Heart left ventricle (tissue), 16 donors: Measurements from ENCODE around the gene BMPR1B. TPM values are rescaled to one million over a fixed set of nuclear protein-coding genes. Genes with fewer than 3 reads are reported as not detected.
A peak's percentile ranks its signal among the peaks of the same experiment; 100 is the strongest.

Experiments used
- ATAC-seq, 4 donors: fragments of 200-7000 bp; cut with Tn5 transposase; one replicate each; pipeline ENCODE4 v1.9.1; 2020 to 2022; ENCODE audit warnings: moderate library complexity in 4 of 4, mild to moderate bottlenecking in 3 of 4, moderate number of reproducible peaks in 1 of 4
- DNase-seq, 5 donors: peaks; one replicate each; pipeline ENCODE4 v3.0.0-alpha.2; 2020
- H3K27ac ChIP-seq, 12 donors: fragments of 200-600 bp; sonication (generic) in 4 of 12; one replicate each; pipeline versions ENCODE4 v1.5.0 to v1.8.0; 2016 to 2022; ENCODE audit warnings: mild to moderate bottlenecking in 2 of 12
- H3K27me3 ChIP-seq, 9 donors: fragments of 200-600 bp; sonication (generic) in 2 of 9; one replicate each; pipeline versions ENCODE4 v1.5.1 to v1.8.0; 2016 to 2022; ENCODE audit warnings: mild to moderate bottlenecking in 3 of 9
- H3K36me3 ChIP-seq, 9 donors: fragments of 200-600 bp; sonication (generic) in 2 of 9; one replicate each; pipeline versions ENCODE4 v1.5.0 to v1.8.0; 2018 to 2022; ENCODE audit warnings: mild to moderate bottlenecking in 2 of 9
- H3K4me1 ChIP-seq, 12 donors: fragments of 200-600 bp; sonication (generic) in 4 of 12; one replicate each; pipeline versions ENCODE4 v1.5.0 to v1.8.0; 2016 to 2022; ENCODE audit warnings: mild to moderate bottlenecking in 3 of 12
- H3K4me3 ChIP-seq, 12 donors: fragments of 200-600 bp; sonication (generic) in 4 of 12; one replicate each; pipeline versions ENCODE4 v1.5.0 to v1.8.0; 2017 to 2022; ENCODE audit warnings: mild to moderate bottlenecking in 9 of 12, moderate library complexity in 4 of 12
- H3K9me3 ChIP-seq, 12 donors: fragments of 200-600 bp; sonication (generic) in 4 of 12; one replicate each; pipeline versions ENCODE4 v1.5.0 to v1.8.0; 2016 to 2022; ENCODE audit warnings: mild to moderate bottlenecking in 1 of 12
- POLR2A ChIP-seq, 2 donors: fragments of 450-650 bp; IDR thresholded peaks; one replicate each; pipeline ENCODE4 v1.6.1; 2017; ENCODE audit warnings: antibody characterized with exemption in 2 of 2, mild to moderate bottlenecking in 2 of 2, moderate library complexity in 2 of 2
- WGBS, 4 donors: extraction: QIAGEN DNeasy Blood & Tissue Kit in 2 of 4; methylation state at CpG; one replicate each; pipeline versions ENCODE4 v1.1.5 to v1.1.7; 2013 to 2018; 5-methylcytosine and 5-hydroxymethylcytosine counted together
- intact Hi-C, 10 donors: fragments of 100-400 bp; cut with DNase I; formaldehyde crosslinking; loops; one replicate each; pipeline versions ENCODE4 v1.11.1 to v1.14.2; 2022
- polyA plus RNA-seq, 2 donors: library from polyadenylated mRNA; stranded (reverse); fragments of 200-250 nt; gene quantifications; one replicate each; pipeline ENCODE4 v1.2.3, GENCODE V29; 2013
- total RNA-seq, 9 donors: library from RNA; depleted of rRNA in 2 of 9; stranded (reverse); fragments of >200 nt in 2 of 9; fragmentation: NEBNext Ultra II Directional in 3 of 9; extraction: Animal tissue kit (Norgen Biotek cat#: 25700) in 3 of 9; gene quantifications; one replicate each; pipeline versions ENCODE4 v1.1.0 to v1.2.4, GENCODE V29; 2016 to 2023
- TF ChIP-seq, protein P1 (sequence below), 12 donors: fragments of 200-600 bp; sonication (generic) in 4 of 12; IDR thresholded peaks; one replicate each; pipeline versions ENCODE4 v1.5.0 to v1.8.0; 2018 to 2022; ENCODE audit warnings: antibody characterized with exemption in 12 of 12, mild to moderate bottlenecking in 5 of 12
- donor health status: ischemic (EF 13 %, LVEDD 7.1; RV severe dilation, severe dysfunction).
- donor health status: healthy with polysubstance abuse.
- donor health status: DM: no; HTN: yes; CAD: no.
- donor health status: DM: no; HTN: no; CAD: no.
- donor health status: ischemic (EF 25% LVEDD 6.9; RV normal size, moderate dysfunction).
- donor health status: ischemic (EF 25% LVEDD 5.7; RV mildly dilated, moderate dysfunction).
- donor health status: healthy.
- donor health status: DM: yes; HTN: yes; CAD: no.
- donor health status: ischemic (EF 35%, LVEDD 5.7; RV mildly dilated, moderate dysfunction).
- donor health status: nonischemic (EF 11% LVEDD 7.7; RV severe dilation, severe dysfunction).
- donor health status: DM: yes; HTN: yes; CAD: no.
- donor health status: PGD.
- donor health status: ischemic (EF 29% LVEDD 5.4; RV normal size, mild dysfunction).
- donor health status: nonischemic (EF 23%, LVEDD 6.1; RV moderate dilation, normal function).

BMPR1B gene
- total and polyA plus RNA-seq, 11 donors: 0.29 to 7.6 (median 3.8) TPM

DNA sequence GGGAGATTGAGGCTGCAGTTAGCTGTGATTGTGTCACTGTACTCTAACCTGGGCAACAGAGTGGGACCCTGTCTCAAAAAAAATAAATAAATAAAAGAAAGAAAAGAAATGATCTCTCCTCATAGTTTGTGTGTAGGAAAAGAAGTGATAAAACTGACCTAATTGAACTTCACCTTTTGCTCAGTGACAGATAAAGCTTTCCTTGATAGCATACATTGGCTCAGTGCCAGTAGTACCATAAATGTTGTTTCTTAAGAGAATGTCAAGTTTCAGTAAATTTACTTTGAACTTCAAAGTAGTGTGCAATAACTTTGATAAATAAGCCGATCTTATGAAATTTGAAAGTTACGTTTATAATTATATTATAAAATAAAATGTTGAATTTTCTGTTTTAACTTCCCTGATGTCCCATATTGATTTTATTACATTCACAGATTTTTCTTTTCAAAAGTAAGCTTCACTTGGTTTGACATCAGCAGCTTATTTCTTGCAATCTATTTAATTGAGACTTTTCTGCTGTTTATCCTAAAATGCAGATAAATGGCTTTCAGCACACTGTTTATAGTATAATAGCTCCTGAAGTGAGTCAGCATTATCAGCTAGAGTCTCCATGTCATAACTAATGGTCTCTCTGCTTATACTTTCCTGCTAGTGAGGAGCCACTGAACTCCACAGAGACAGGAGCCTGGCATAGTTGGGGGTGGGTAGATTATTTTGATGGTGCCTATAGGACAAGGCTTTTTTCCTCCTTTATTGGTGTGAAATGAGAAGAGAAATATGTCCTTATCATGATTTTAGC, 330.1 kb downstream of the BMPR1B start:
- intact Hi-C loops: no loop called here
- no peak overlapping the region for H3K4me3 ChIP-seq
- no peaks in the 10 kb centered on the region for H3K4me1 ChIP-seq
- no peaks in the 10 kb centered on the region for H3K27me3 ChIP-seq
- DNase-seq (no peak), ATAC-seq (no peak)
- no peak overlapping the region for H3K27ac ChIP-seq
- no peak for TF ChIP-seq POLR2A (IDR thresholded peaks at IDR 0.05)
- TF ChIP-seq, protein P1, sequence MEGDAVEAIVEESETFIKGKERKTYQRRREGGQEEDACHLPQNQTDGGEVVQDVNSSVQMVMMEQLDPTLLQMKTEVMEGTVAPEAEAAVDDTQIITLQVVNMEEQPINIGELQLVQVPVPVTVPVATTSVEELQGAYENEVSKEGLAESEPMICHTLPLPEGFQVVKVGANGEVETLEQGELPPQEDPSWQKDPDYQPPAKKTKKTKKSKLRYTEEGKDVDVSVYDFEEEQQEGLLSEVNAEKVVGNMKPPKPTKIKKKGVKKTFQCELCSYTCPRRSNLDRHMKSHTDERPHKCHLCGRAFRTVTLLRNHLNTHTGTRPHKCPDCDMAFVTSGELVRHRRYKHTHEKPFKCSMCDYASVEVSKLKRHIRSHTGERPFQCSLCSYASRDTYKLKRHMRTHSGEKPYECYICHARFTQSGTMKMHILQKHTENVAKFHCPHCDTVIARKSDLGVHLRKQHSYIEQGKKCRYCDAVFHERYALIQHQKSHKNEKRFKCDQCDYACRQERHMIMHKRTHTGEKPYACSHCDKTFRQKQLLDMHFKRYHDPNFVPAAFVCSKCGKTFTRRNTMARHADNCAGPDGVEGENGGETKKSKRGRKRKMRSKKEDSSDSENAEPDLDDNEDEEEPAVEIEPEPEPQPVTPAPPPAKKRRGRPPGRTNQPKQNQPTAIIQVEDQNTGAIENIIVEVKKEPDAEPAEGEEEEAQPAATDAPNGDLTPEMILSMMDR (IDR thresholded peaks at IDR 0.05): no peak
- H3K36me3 ChIP-seq: no peaks in the 10 kb centered on the region
- no peaks in the 10 kb centered on the region for H3K9me3 ChIP-seq
- 85 to 96% (median 91%) methylated on average over 2 of the region's 2 CpGs for WGBS, 4 donors

DNA sequence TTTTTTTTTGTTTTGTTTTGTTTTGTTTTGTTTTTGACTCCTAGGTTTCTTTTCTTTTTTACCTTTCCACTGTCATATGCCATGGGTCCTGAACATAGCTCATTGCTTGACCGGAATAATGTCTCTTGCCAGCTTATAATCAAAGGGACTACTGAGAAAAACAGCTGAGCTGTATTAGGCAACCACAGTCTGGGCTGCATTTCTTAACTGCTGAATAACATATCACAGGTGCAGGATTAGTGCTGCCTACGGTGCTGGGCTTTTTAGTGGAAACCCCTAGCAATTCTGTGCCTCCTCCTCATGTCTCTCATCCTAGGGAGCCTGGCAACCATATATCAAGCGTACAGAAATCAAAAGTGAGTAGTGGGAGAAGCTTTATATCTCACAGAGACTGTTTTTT, 333.5 kb downstream of the BMPR1B start:
- WGBS, 4 donors: 71 to 83% (median 77%) methylated on average over 3 of the region's 3 CpGs
- DNase-seq: no peak
- no peaks in the 10 kb centered on the region for H3K4me1 ChIP-seq
- no peaks in the 10 kb centered on the region for H3K9me3 ChIP-seq
- no peak overlapping the region for H3K4me3 ChIP-seq
- H3K27ac ChIP-seq: no peak overlapping the region
- no peak for TF ChIP-seq POLR2A (IDR thresholded peaks at IDR 0.05)
- TF ChIP-seq, protein P1 (IDR thresholded peaks at IDR 0.05): no peak
- no peaks in the 10 kb centered on the region for H3K36me3 ChIP-seq
- peaks cover 0 to 3% (median 0%) of the 10 kb centered on the region in 9 donors for H3K27me3 ChIP-seq
- peak in 2 of 4 donors; percentile 30 to 54 for ATAC-seq
- intact Hi-C loops: loop anchor here in 2 of 10 donors (10.0 kb wide), 2 partner anchors 336 to 466 kb away; partner anchors contain the start of gene BMPR1B (in 1 of the 2)

DNA sequence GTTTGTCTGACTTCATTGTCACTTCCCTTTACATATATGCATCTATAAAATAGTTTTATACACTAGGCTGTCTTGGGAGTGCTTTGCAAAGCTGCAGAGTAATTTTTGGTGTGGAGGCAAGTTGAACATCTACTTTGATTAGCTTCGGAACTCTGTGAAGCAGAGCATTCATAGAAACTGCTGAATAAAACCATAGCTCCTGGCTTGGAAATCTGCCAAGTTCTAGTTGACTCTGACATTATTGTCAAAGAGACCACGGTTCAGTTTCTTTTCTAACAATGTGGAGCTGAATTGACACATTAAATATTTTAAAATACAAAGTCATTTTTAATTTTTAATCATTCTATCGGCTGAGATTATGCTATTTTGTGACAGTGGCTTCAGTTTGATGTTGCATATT, 335.0 kb downstream of the BMPR1B start:
- Histone ChIP-seq H3K27ac (no peak overlapping the region), H3K4me3 (no peak overlapping the region), H3K36me3 (no peaks in the 10 kb centered on the region), H3K27me3 (peaks cover 0 to 3% (median 0%) of the 10 kb centered on the region in 9 donors), H3K9me3 (no peaks in the 10 kb centered on the region), H3K4me1 (no peaks in the 10 kb centered on the region)
- DNase-seq (no peak), ATAC-seq (no peak)
- intact Hi-C loops: loop anchor here in 2 of 10 donors (10.0 kb wide), 2 partner anchors 338 to 468 kb away; partner anchors contain the start of gene BMPR1B (in 1 of the 2)
- no peak for TF ChIP-seq POLR2A (IDR thresholded peaks at IDR 0.05)
- TF ChIP-seq, protein P1 (IDR thresholded peaks at IDR 0.05): no peak
- WGBS, 4 donors: 38 to 46% (median 41%) methylated on average over 3 of the region's 3 CpGs

DNA sequence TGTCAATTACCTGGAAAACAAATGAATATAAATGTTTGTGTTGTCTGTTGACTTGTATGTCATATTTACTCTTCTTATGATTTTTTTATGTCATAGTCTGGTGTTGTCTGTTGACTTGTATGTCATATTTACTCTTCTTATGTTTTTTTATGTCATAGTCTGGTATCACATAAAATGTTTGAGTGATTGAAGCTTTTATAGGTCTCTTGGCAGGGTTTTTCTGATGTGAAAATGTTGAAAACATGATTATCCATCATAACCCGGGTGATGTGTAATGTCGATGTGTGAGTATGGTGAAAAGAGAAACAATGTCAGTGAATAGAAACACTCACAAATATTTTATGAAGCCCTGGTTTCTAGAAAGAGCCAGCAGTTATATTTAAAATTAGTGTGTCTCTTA, 335.7 kb downstream of the BMPR1B start:
- H3K4me1 ChIP-seq: no peaks in the 10 kb centered on the region
- WGBS, 4 donors: 94 to 99% (median 97%) methylated on average over 2 of the region's 2 CpGs
- intact Hi-C loops: loop anchor here in 2 of 10 donors (10.0 kb wide), 2 partner anchors 339 to 469 kb away; partner anchors contain the start of gene BMPR1B (in 1 of the 2)
- H3K4me3 ChIP-seq: no peak overlapping the region
- H3K27me3 ChIP-seq: peaks cover 0 to 3% (median 0%) of the 10 kb centered on the region in 9 donors
- no peak for DNase-seq
- H3K9me3 ChIP-seq: no peaks in the 10 kb centered on the region
- no peaks in the 10 kb centered on the region for H3K36me3 ChIP-seq
- TF ChIP-seq, protein P1 (IDR thresholded peaks at IDR 0.05): no peak
- TF ChIP-seq POLR2A (IDR thresholded peaks at IDR 0.05): no peak
- no peak overlapping the region for H3K27ac ChIP-seq
- no peak for ATAC-seq
